ENCODE measurements around the gene LRIT2. TPM values are rescaled to one million over a fixed set of nuclear protein-coding genes. Genes with fewer than 3 reads are reported as not detected.
A peak's percentile ranks its signal among the peaks of the same experiment; 100 is the strongest.

Gene LRIT2
- total RNA-seq, 3 donors from 2014 or later = not detected

GRCh38 chr10:84258034-84258695 lies 32.8 kb upstream of the LRIT2 start:
- H3K9me3 ChIP-seq = no peaks in the 10 kb centered on the region

GRCh38 chr10:84257343-84258020 lies 32.1 kb upstream of the LRIT2 start:
- H3K9me3 ChIP-seq = no peaks in the 10 kb centered on the region
- TF ChIP-seq POLR2AphosphoS5 (IDR thresholded peaks at IDR 0.05) (no peak), CTCF (IDR thresholded peaks at IDR 0.05) (no peak), POLR2A (IDR thresholded peaks at IDR 0.05) (no peak)
- no peak overlapping the region for H3K27ac ChIP-seq
- intact Hi-C loops (cut with DNase I; ENCODE audit: low total_unique reads) = no loop called here
- no peaks in the 10 kb centered on the region for H3K4me1 ChIP-seq
- H3K4me3 ChIP-seq = peak overlapping the region in 1 of 3 donors; percentile 19
- DNase-seq (ENCODE audit: low spot score in 2 of 2) = peak in 1 of 2 donors; percentile 33
- no peaks in the 10 kb centered on the region for H3K36me3 ChIP-seq
- no peaks in the 10 kb centered on the region for H3K27me3 ChIP-seq

More at GRCh38 chr10:84258034-84258695, 32.8 kb upstream of the LRIT2 start:
- H3K27me3 ChIP-seq = no peaks in the 10 kb centered on the region
- TF ChIP-seq CTCF (IDR thresholded peaks at IDR 0.05) (no peak), POLR2A (IDR thresholded peaks at IDR 0.05) (no peak), POLR2AphosphoS5 (IDR thresholded peaks at IDR 0.05) (no peak)
- H3K36me3 ChIP-seq = no peaks in the 10 kb centered on the region
- H3K4me1 ChIP-seq = no peaks in the 10 kb centered on the region
- intact Hi-C loops (cut with DNase I; ENCODE audit: low total_unique reads) = no loop called here
- peak in 1 of 2 donors; percentile 20 for DNase-seq (ENCODE audit: low spot score in 2 of 2)
- H3K27ac ChIP-seq = no peak overlapping the region
- no peak overlapping the region for H3K4me3 ChIP-seq

GRCh38 chr10:84256510-84257342 lies 31.4 kb upstream of the LRIT2 start:
- Histone ChIP-seq H3K27me3 (no peaks in the 10 kb centered on the region), H3K9me3 (no peaks in the 10 kb centered on the region), H3K4me1 (no peaks in the 10 kb centered on the region), H3K27ac (no peak overlapping the region), H3K36me3 (no peaks in the 10 kb centered on the region), H3K4me3 (peak overlapping the region in 1 of 3 donors; percentile 19)
- intact Hi-C loops (cut with DNase I; ENCODE audit: low total_unique reads) = no loop called here
- DNase-seq (ENCODE audit: low spot score in 2 of 2) = peak in 1 of 2 donors; percentile 53
- TF ChIP-seq POLR2A (IDR thresholded peaks at IDR 0.05) (no peak), CTCF (IDR thresholded peaks at IDR 0.05) (peak in 2 of 3 donors; percentile 25 to 26)

- TF ChIP-seq POLR2AphosphoS5 (IDR thresholded peaks at IDR 0.05) (no peak), POLR2A (IDR thresholded peaks at IDR 0.05) (no peak), CTCF (IDR thresholded peaks at IDR 0.05) (no peak)
- Histone ChIP-seq H3K4me1 (no peaks in the 10 kb centered on the region), H3K27ac (no peak overlapping the region), H3K36me3 (no peaks in the 10 kb centered on the region), H3K9me3 (no peaks in the 10 kb centered on the region), H3K4me3 (no peak overlapping the region), H3K27me3 (no peaks in the 10 kb centered on the region)
- peak in 1 of 2 donors; percentile 20 for DNase-seq (ENCODE audit: low spot score in 2 of 2)
- intact Hi-C loops (cut with DNase I; ENCODE audit: low total_unique reads) = no loop called here
These were observed 29.5 kb upstream of the LRIT2 start for GRCh38 chr10:84254552-84255478.
